Measurements from ENCODE around the gene PARP3. TPM values are rescaled to one million over a fixed set of nuclear protein-coding genes. Genes with fewer than 3 reads are reported as not detected.
A peak's percentile ranks its signal among the peaks of the same experiment; 100 is the strongest.

The PARP3 gene
- total RNA-seq, 2 experiments from 2014 or later = 13.2 to 13.9 TPM

GRCh38 chr3:51967384-51968169 lies 25.4 kb downstream of the PARP3 start, which contains the start of gene PCBP4:
PCBP4 (minus strand) TSS chr3:51967454; CDS start chr3:51961240, 6,214 bp downstream.
- Mint-ChIP-seq H3K36me3 (ENCODE audit: low read depth) (no peaks in the 10 kb centered on the region), H3K27me3 (peaks cover 8% of the 10 kb centered on the region), H3K4me1 (peaks cover 33% of the 10 kb centered on the region), H3K9me3 (no peaks in the 10 kb centered on the region), H3K4me3 (peak within 1 kb of the TSS; percentile 80), H3K27ac (peak within 1 kb of the TSS; percentile 61)
- CTCF ChIA-PET = interaction anchor here (1.6 kb wide), 1 partner anchor 25 kb away, joined by 4 read pairs; no protein-coding TSS in a partner anchor
- peak; percentile 48 for DNase-seq
- POLR2A ChIA-PET = interaction anchor here (0.7 to 2.6 kb wide), 5 partner anchors 15 to 28 kb away, joined by 3 to 10 read pairs (median 3); partner anchors contain the start of genes ACY1, PARP3, RPL29 and RRP9

GRCh38 chr3:51968170-51968775 lies 26.1 kb downstream of the PARP3 start:
- no peaks in the 10 kb centered on the region for H3K9me3 Mint-ChIP-seq
- H3K4me1 Mint-ChIP-seq = peaks cover 34% of the 10 kb centered on the region
- H3K27me3 Mint-ChIP-seq = peaks cover 5% of the 10 kb centered on the region
- DNase-seq = no peak
- POLR2A ChIA-PET = interaction anchor here (1.0 to 2.6 kb wide), 5 partner anchors 15 to 180 kb away, joined by 3 to 10 read pairs (median 5); partner anchors contain the start of genes ACY1, PARP3, RPL29 and RRP9
- no peaks in the 10 kb centered on the region for H3K36me3 Mint-ChIP-seq (ENCODE audit: low read depth)
- peak overlapping the region; percentile 80 for H3K4me3 Mint-ChIP-seq
- CTCF ChIA-PET = no interaction called here
- no peak overlapping the region for H3K27ac Mint-ChIP-seq

GRCh38 chr3:51968883-51969678 lies 26.9 kb downstream of the PARP3 start:
- H3K27ac Mint-ChIP-seq = no peak overlapping the region
- peak overlapping the region; percentile 57 for H3K4me3 Mint-ChIP-seq
- no peaks in the 10 kb centered on the region for H3K9me3 Mint-ChIP-seq

GRCh38 chr3:51969841-51970240 lies 27.7 kb downstream of the PARP3 start:
- H3K27ac Mint-ChIP-seq = no peak overlapping the region
- no peak for DNase-seq
- CTCF ChIA-PET = interaction anchor here (0.9 to 1.0 kb wide), 3 partner anchors 15 to 27 kb away, joined by 3 to 4 read pairs (median 3); partner anchors contain the start of genes PARP3 and RPL29
- peaks cover 4% of the 10 kb centered on the region for H3K36me3 Mint-ChIP-seq (ENCODE audit: low read depth)
- H3K9me3 Mint-ChIP-seq = no peaks in the 10 kb centered on the region
- POLR2A ChIA-PET = interaction anchor here (1.0 to 2.6 kb wide), 3 partner anchors 13 to 295 kb away, joined by 3 to 10 read pairs (median 10); partner anchors contain the start of genes ACY1, PARP3 and RRP9
- H3K27me3 Mint-ChIP-seq = peaks cover 5% of the 10 kb centered on the region
- H3K4me1 Mint-ChIP-seq = peaks cover 47% of the 10 kb centered on the region
- H3K4me3 Mint-ChIP-seq = no peak overlapping the region

More at GRCh38 chr3:51968883-51969678, 26.9 kb downstream of the PARP3 start:
- H3K27me3 Mint-ChIP-seq = peaks cover 5% of the 10 kb centered on the region
- H3K36me3 Mint-ChIP-seq (ENCODE audit: low read depth) = peaks cover 4% of the 10 kb centered on the region
- peaks cover 41% of the 10 kb centered on the region for H3K4me1 Mint-ChIP-seq
- POLR2A ChIA-PET = interaction anchor here (1.0 to 2.6 kb wide), 5 partner anchors 14 to 294 kb away, joined by 3 to 10 read pairs (median 5); partner anchors contain the start of genes ACY1, PARP3 and RRP9
- CTCF ChIA-PET = interaction anchor here (0.9 to 1.0 kb wide), 3 partner anchors 16 to 27 kb away, joined by 3 to 4 read pairs (median 3); partner anchors contain the start of genes PARP3 and RPL29
- no peak for DNase-seq

- ChIA-PET POLR2A (interaction anchor here (2.5 kb wide), 1 partner anchor 12 kb away, joined by 10 read pairs; the partner anchor contains the start of gene ACY1), CTCF (no interaction called here)
- Mint-ChIP-seq H3K36me3 (ENCODE audit: low read depth) (peaks cover 4% of the 10 kb centered on the region), H3K27me3 (no peaks in the 10 kb centered on the region), H3K4me1 (peaks cover 47% of the 10 kb centered on the region), H3K4me3 (no peak overlapping the region), H3K9me3 (no peaks in the 10 kb centered on the region), H3K27ac (no peak overlapping the region)
- DNase-seq = no peak
Measured at GRCh38 chr3:51970606-51971300, 28.6 kb downstream of the PARP3 start.

GRCh38 chr3:51971350-51971749 lies 29.2 kb downstream of the PARP3 start:
- Mint-ChIP-seq H3K27me3 (no peaks in the 10 kb centered on the region), H3K4me1 (peaks cover 45% of the 10 kb centered on the region), H3K4me3 (no peak overlapping the region), H3K9me3 (no peaks in the 10 kb centered on the region), H3K27ac (no peak overlapping the region), H3K36me3 (ENCODE audit: low read depth) (peaks cover 4% of the 10 kb centered on the region)
- CTCF ChIA-PET = interaction anchor here (5.0 kb wide), 1 partner anchor 29 kb away, joined by 52 read pairs; the partner anchor contains the start of genes PARP3 and RRP9
- POLR2A ChIA-PET = no interaction called here
- DNase-seq = no peak

- H3K4me1 Mint-ChIP-seq = peaks cover 43% of the 10 kb centered on the region
- peaks cover 4% of the 10 kb centered on the region for H3K36me3 Mint-ChIP-seq (ENCODE audit: low read depth)
- peak overlapping the region; percentile 91 for H3K27ac Mint-ChIP-seq
- H3K27me3 Mint-ChIP-seq = no peaks in the 10 kb centered on the region
- H3K9me3 Mint-ChIP-seq = no peaks in the 10 kb centered on the region
- peak overlapping the region; percentile 98 for H3K4me3 Mint-ChIP-seq
- CTCF ChIA-PET = interaction anchor here (0.7 to 5.0 kb wide), 19 partner anchors 9 to 435 kb away, joined by 3 to 52 read pairs (median 4); partner anchors contain the start of genes ACY1, DUSP7, PARP3 and RPL29
- peak; percentile 27 for DNase-seq
- POLR2A ChIA-PET = interaction anchor here (0.7 to 3.2 kb wide), 13 partner anchors 9 to 474 kb away, joined by 3 to 40 read pairs (median 4); partner anchors contain the start of genes ACY1, PARP3, POC1A and RPL29
Measured at GRCh38 chr3:51974277-51974962, 32.3 kb downstream of the PARP3 start.

- CTCF ChIA-PET = interaction anchor here (0.7 to 5.0 kb wide), 3 partner anchors 8 to 33 kb away, joined by 3 to 52 read pairs (median 43); partner anchors contain the start of genes ACY1, PARP3 and RRP9
- Mint-ChIP-seq H3K4me3 (peak within 1 kb of the TSS; percentile 98), H3K27me3 (no peaks in the 10 kb centered on the region), H3K9me3 (no peaks in the 10 kb centered on the region), H3K27ac (peak within 1 kb of the TSS; percentile 91), H3K4me1 (peaks cover 43% of the 10 kb centered on the region), H3K36me3 (ENCODE audit: low read depth) (peaks cover 4% of the 10 kb centered on the region)
- POLR2A ChIA-PET = interaction anchor here (0.6 to 3.2 kb wide), 6 partner anchors 8 to 81 kb away, joined by 3 to 40 read pairs (median 6); partner anchors contain the start of genes ACY1, DUSP7, PARP3 and RRP9
- DNase-seq = peak; percentile 74
Measured at GRCh38 chr3:51974963-51975851, 33.0 kb downstream of the PARP3 start, which contains the start of gene ABHD14A. ABHD14A (plus strand) TSS chr3:51975064; CDS start chr3:51975136, 72 bp downstream.

- ChIA-PET POLR2A (interaction anchor here (0.8 to 3.9 kb wide), 4 partner anchors 8 to 301 kb away, joined by 3 to 40 read pairs (median 10); partner anchors contain the start of genes ACY1 and RPL29), CTCF (interaction anchor here (1.2 to 5.0 kb wide), 3 partner anchors 7 to 34 kb away, joined by 3 to 52 read pairs (median 43); partner anchors contain the start of genes ACY1, PARP3 and RRP9)
- H3K4me3 Mint-ChIP-seq = peak overlapping the region; percentile 78
- no peaks in the 10 kb centered on the region for H3K9me3 Mint-ChIP-seq
- H3K4me1 Mint-ChIP-seq = peaks cover 44% of the 10 kb centered on the region
- H3K27ac Mint-ChIP-seq = peak overlapping the region; percentile 77
- DNase-seq = peak; percentile 38
- H3K27me3 Mint-ChIP-seq = no peaks in the 10 kb centered on the region
- peaks cover 4% of the 10 kb centered on the region for H3K36me3 Mint-ChIP-seq (ENCODE audit: low read depth)
Measured at GRCh38 chr3:51975852-51976549, 33.8 kb downstream of the PARP3 start.
